H1 (cell line): ENCODE data around the gene UNC5B. TPM values are rescaled to one million over a fixed set of nuclear protein-coding genes. Genes with fewer than 3 reads are reported as not detected.

Experiments used
- CTCF ChIA-PET: fragments of 300-600 bp; sonication (Branson Sonifier 250); formaldehyde crosslinking; loops from one replicate; lab custom pipeline; 2021; ENCODE audit not compliant: partially characterized antibody; lab: Charles Lee
- POLR2A ChIA-PET: fragments of 300-600 bp; sonication (Branson Sonifier 250); formaldehyde crosslinking; loops from one replicate; lab custom pipeline; 2021; ENCODE audit warnings: inconsistent platforms; ENCODE audit not compliant: partially characterized antibody; lab: Charles Lee
- DNase-seq, 2 experiments: peaks; one replicate each; pipeline versions ENCODE4 v3.0.0 to v3.0.0-alpha.2; 2010 to 2022; ENCODE audit warnings: low spot score in 2 of 2, low read depth in 1 of 2, mixed read lengths in 1 of 2
- FAIRE-seq: peaks from 2 replicates; lab custom pipeline; 2011; peaks lifted over from hg19 to GRCh38; lab: Jason Lieb, UNC
- H2AFZ ChIP-seq: 2 replicates; pipeline ENCODE4 v1.8.1; 2012; ENCODE audit warnings: low read length, inconsistent platforms
- H2AK5ac ChIP-seq: 2 replicates; pipeline ENCODE4 v1.6.1; 2013; ENCODE audit warnings: low read depth, low read length
- H2BK120ac ChIP-seq: replicated peaks from 2 replicates; pipeline ENCODE3; 2013; ENCODE audit warnings: low read depth, low read length, inconsistent platforms
- H2BK12ac ChIP-seq: 2 replicates; pipeline ENCODE4 v1.6.1; 2013; ENCODE audit warnings: low read depth, low read length
- H2BK15ac ChIP-seq: 2 replicates; pipeline ENCODE4 v1.6.1; 2013; ENCODE audit warnings: low read length
- H2BK20ac ChIP-seq: 2 replicates; pipeline ENCODE4 v1.6.1; 2013; ENCODE audit warnings: low read length
- H2BK5ac ChIP-seq: 2 replicates; pipeline ENCODE4 v1.6.1; 2013; ENCODE audit warnings: low read depth, low read length
- H3K14ac ChIP-seq: 2 replicates; pipeline ENCODE4 v1.6.1; 2013; ENCODE audit warnings: inconsistent platforms; ENCODE audit not compliant: insufficient read length
- H3K18ac ChIP-seq: 2 replicates; pipeline ENCODE4 v1.6.1; 2013; ENCODE audit warnings: low read length; ENCODE audit errors: extremely low read depth
- H3K23ac ChIP-seq: 2 replicates; pipeline ENCODE4 v1.6.1; 2013; ENCODE audit warnings: inconsistent platforms; ENCODE audit not compliant: insufficient read length
- H3K23me2 ChIP-seq: 2 replicates; pipeline ENCODE4 v1.6.1; 2013; ENCODE audit warnings: low read depth, low read length
- H3K27ac ChIP-seq: 2 replicates; pipeline ENCODE4 v1.6.1; 2011; ENCODE audit warnings: low read depth, low read length, inconsistent platforms
- H3K27me3 ChIP-seq, 4 experiments: replicated peaks in 1 of 4; 1 replicate in 1 of 4; 2 replicates in 3 of 4; pipeline versions ENCODE4 v1.6.1 to v1.8.1; 2011 to 2013; ENCODE audit warnings: low read length in 3 of 4, mild to moderate bottlenecking in 3 of 4, inconsistent platforms in 2 of 4, mixed read lengths in 2 of 4, moderate library complexity in 1 of 4; ENCODE audit not compliant: control insufficient read depth in 3 of 4, insufficient read depth in 3 of 4; ENCODE audit errors: extremely low read depth in 1 of 4
- H3K36me3 ChIP-seq, 4 experiments: 2 replicates each; pipeline versions ENCODE4 v1.6.1 to v1.8.1; 2011 to 2013; ENCODE audit warnings: mild to moderate bottlenecking in 4 of 4, low read length in 3 of 4, moderate library complexity in 2 of 4, control low read depth in 1 of 4, inconsistent platforms in 1 of 4; ENCODE audit not compliant: insufficient read depth in 4 of 4, control insufficient read depth in 2 of 4
- H3K4ac ChIP-seq: replicated peaks from 2 replicates; pipeline ENCODE3; 2013; ENCODE audit warnings: low read length, low read depth, mixed read lengths, inconsistent platforms; ENCODE audit not compliant: insufficient read length
- H3K4me1 ChIP-seq, 4 experiments: replicated peaks in 1 of 4; 1 replicate in 1 of 4; 2 replicates in 3 of 4; pipeline versions ENCODE4 v1.6.1 to v1.8.1; 2011 to 2013; ENCODE audit warnings: low read length in 3 of 4, inconsistent platforms in 2 of 4, mixed read lengths in 1 of 4; ENCODE audit not compliant: insufficient read depth in 4 of 4, control insufficient read depth in 3 of 4
- H3K4me2 ChIP-seq, 2 experiments: 2 replicates each; pipeline versions ENCODE4 v1.6.1 to v1.8.1; 2011 to 2013; ENCODE audit warnings: low read depth in 2 of 2, low read length in 2 of 2, control low read depth in 1 of 2, inconsistent platforms in 1 of 2, mild to moderate bottlenecking in 1 of 2; ENCODE audit not compliant: insufficient read depth in 1 of 2
- H3K4me3 ChIP-seq, 4 experiments: fragments of 200-600, 300-600 bp in 1 of 4; sonication (generic), shearing (Covaris generic), sonication (Bioruptor Twin) in 1 of 4; 2 replicates each; pipeline versions ENCODE4 v1.5.1 to v1.8.1; 2011 to 2016; ENCODE audit warnings: low read length in 4 of 4, low read depth in 3 of 4, control low read depth in 2 of 4, inconsistent platforms in 2 of 4, mild to moderate bottlenecking in 2 of 4, mixed read lengths in 1 of 4, moderate library complexity in 1 of 4; ENCODE audit not compliant: insufficient read depth in 2 of 4; ENCODE audit errors: extremely low read depth in 1 of 4
- H3K56ac ChIP-seq: replicated peaks from 2 replicates; pipeline ENCODE3; 2013; ENCODE audit warnings: low read depth, mild to moderate bottlenecking, mixed read lengths, low read length, inconsistent platforms; ENCODE audit not compliant: insufficient read length
- H3K79me1 ChIP-seq: 2 replicates; pipeline ENCODE4 v1.6.1; 2013; ENCODE audit warnings: low read depth, low read length, control low read depth
- H3K79me2 ChIP-seq, 2 experiments: 2 replicates each; pipeline versions ENCODE4 v1.6.1 to v1.8.1; 2012 to 2013; ENCODE audit warnings: low read length in 2 of 2, mild to moderate bottlenecking in 2 of 2, inconsistent platforms in 1 of 2; ENCODE audit not compliant: insufficient read depth in 2 of 2, control insufficient read depth in 1 of 2
- H3K9ac ChIP-seq, 4 experiments: replicated peaks in 1 of 4; 1 replicate in 1 of 4; 2 replicates in 3 of 4; pipeline versions ENCODE4 v1.6.1 to v1.8.1; 2011 to 2013; ENCODE audit warnings: low read depth in 3 of 4, low read length in 3 of 4, control low read depth in 2 of 4, mild to moderate bottlenecking in 2 of 4, moderate library complexity in 2 of 4, inconsistent platforms in 1 of 4; ENCODE audit errors: extremely low read depth in 1 of 4
- H3K9me3 ChIP-seq, 2 experiments: 2 replicates each; pipeline versions ENCODE4 v1.6.1 to v1.8.1; 2012 to 2013; ENCODE audit warnings: mild to moderate bottlenecking in 2 of 2, moderate library complexity in 2 of 2, control low read depth in 1 of 2, inconsistent platforms in 1 of 2, low read depth in 1 of 2, low read length in 1 of 2, mixed read lengths in 1 of 2; ENCODE audit not compliant: insufficient read depth in 2 of 2
- H4K20me1 ChIP-seq, 2 experiments: replicated peaks in 1 of 2; 2 replicates each; pipeline versions ENCODE3 to v1.8.1; 2011 to 2013; ENCODE audit warnings: inconsistent platforms in 2 of 2, low read length in 2 of 2, mild to moderate bottlenecking in 1 of 2; ENCODE audit not compliant: insufficient read depth in 2 of 2, control insufficient read depth in 1 of 2
- H4K5ac ChIP-seq: 2 replicates; pipeline ENCODE4 v1.6.1; 2013; ENCODE audit warnings: low read length, low read depth, mixed read lengths, inconsistent platforms; ENCODE audit not compliant: insufficient read length
- H4K8ac ChIP-seq: 2 replicates; pipeline ENCODE4 v1.8.0; 2013; ENCODE audit warnings: mild to moderate bottlenecking, moderate library complexity, low read length, inconsistent platforms; ENCODE audit not compliant: insufficient read depth; ENCODE audit errors: extremely low read depth
- H4K91ac ChIP-seq: replicated peaks from 2 replicates; pipeline ENCODE3; 2013; ENCODE audit warnings: low read length, mixed read lengths, inconsistent platforms; ENCODE audit not compliant: insufficient read length
- MAFK ChIP-seq: IDR thresholded peaks from 2 replicates; pipeline ENCODE4 v1.6.1; 2012; ENCODE audit warnings: low read depth, mild to moderate bottlenecking, improper control_type of control experiment, low read length
- WGBS, 2 experiments: shearing (Covaris generic) in 1 of 2; methylation state at CpG; one replicate each; pipeline versions ENCODE4 v1.1.6 to v1.1.7; 2013 to 2015; ENCODE audit warnings: low lambda C conversion rate in 2 of 2, mixed read lengths in 2 of 2, inconsistent platforms in 1 of 2, low coverage in 1 of 2, missing lambda C conversion rate in 1 of 2; ENCODE audit not compliant: insufficient replicate concordance in 2 of 2, insufficient coverage in 1 of 2, insufficient read length in 1 of 2; ENCODE audit errors: extremely low coverage in 1 of 2, missing lambda C conversion rate in 1 of 2; 5-methylcytosine and 5-hydroxymethylcytosine counted together
- polyA plus RNA-seq, 7 experiments: library from polyadenylated mRNA; depleted of rRNA in 3 of 7; stranded (reverse) in 5 of 7; unstranded in 2 of 7; fragments of >200 nt in 5 of 7; fragments of 200-250 nt in 2 of 7; gene quantifications; 1 replicate in 5 of 7; 2 replicates in 1 of 7; 4 replicates in 1 of 7; pipeline versions ENCODE4 v1.2.1 to v1.2.3, GENCODE V29; 2011 to 2013; ENCODE audit warnings: missing spikeins in 2 of 7, mixed read lengths in 2 of 7
- total RNA-seq: library from RNA; stranded (reverse); fragmentation: NEBNext Ultra II Directional; extraction: Animal tissue kit (Norgen Biotek cat#: 25700); gene quantifications from 2 replicates; pipeline ENCODE4 v1.2.1, GENCODE V29; 2021

UNC5B gene
- total and polyA plus RNA-seq, 2 of the 8 experiments (the other 6 are each of a cell fraction or from before 2014, with no cell fraction given) = 27.9 to 31.8 TPM

GRCh38 chr10:71291528-71291900 lies 79.1 kb downstream of the UNC5B start:
- Histone ChIP-seq H3K4ac (no peak overlapping the region), H3K23ac (no peak overlapping the region), H4K5ac (no peak overlapping the region), H3K56ac (no peak overlapping the region), H2BK20ac (no peak overlapping the region), H3K27ac (no peak overlapping the region), H3K18ac (no peak overlapping the region), H4K91ac (no peak overlapping the region), H3K4me3 (no peak overlapping the region), H3K9ac (no peak overlapping the region), H2BK5ac (no peak overlapping the region), H2BK15ac (no peak overlapping the region), H3K27me3 (no peaks in the 10 kb centered on the region), H2BK12ac (no peak overlapping the region), H3K9me3 (no peaks in the 10 kb centered on the region), H3K79me1 (no peaks in the 10 kb centered on the region), H3K4me1 (no peaks in the 10 kb centered on the region), H3K36me3 (peaks cover 9 to 50% (median 33%) of the 10 kb centered on the region in 4 experiments; a peak in 7 of 8 replicates), H4K8ac (no peak overlapping the region), H2AK5ac (no peak overlapping the region), H3K14ac (no peak overlapping the region), H3K79me2 (no peaks in the 10 kb centered on the region), H3K4me2 (no peak overlapping the region), H2BK120ac (no peak overlapping the region), H2AFZ (no peak overlapping the region), H3K23me2 (no peaks in the 10 kb centered on the region), H4K20me1 (peaks cover 3 to 8% of the 10 kb centered on the region in 2 experiments)
- POLR2A ChIA-PET = interaction anchor here (1.0 kb wide), 2 partner anchors 11 to 246 kb away, joined by 3 read pairs; no protein-coding TSS in a partner anchor
- TF ChIP-seq MAFK = no peak
- WGBS, 2 experiments = 95% methylated on average over 12 of the region's 13 CpGs; no CpG with 5 or more reads in 1 of the 2 experiments
- CTCF ChIA-PET = interaction anchor here (0.9 to 5.3 kb wide), 5 partner anchors 11 to 388 kb away, joined by 4 to 35 read pairs (median 7); no protein-coding TSS in a partner anchor
- DNase-seq = no peak
- FAIRE-seq = no peak
